Psoas muscle (tissue), 8 donors: ENCODE results near the gene BEX2. TPM values are rescaled to one million over a fixed set of nuclear protein-coding genes. Genes with fewer than 3 reads are reported as not detected.
"Not testable (repeated sequence)": the region's sequence is repeated elsewhere in the genome, so short reads cannot be mapped to it uniquely, and the experiment has no call there.

Experiments
- ATAC-seq, 4 donors: fragments of 200-7000 bp; cut with Tn5 transposase; one replicate each; pipeline ENCODE4 v1.9.1; 2020; ENCODE audit warnings: moderate library complexity in 3 of 4, mild to moderate bottlenecking in 2 of 4
- DNase-seq, 2 donors: peaks; one replicate each; pipeline ENCODE4 v3.0.0-alpha.2; 2020
- H3K27ac ChIP-seq: fragments of 200-600 bp; one replicate; pipeline ENCODE4 v1.8.0; 2022
- H3K27me3 ChIP-seq, 3 donors: fragments of 200-600 bp in 1 of 3; one replicate each; pipeline versions ENCODE4 v1.6.1 to v1.8.0; 2013 to 2022; ENCODE audit warnings: low read length in 2 of 3, mild to moderate bottlenecking in 2 of 3, moderate library complexity in 1 of 3; ENCODE audit not compliant: insufficient read depth in 3 of 3
- H3K36me3 ChIP-seq, 2 donors: fragments of 200-600 bp in 1 of 2; one replicate each; pipeline versions ENCODE4 v1.6.1 to v1.8.0; 2013 to 2022; ENCODE audit warnings: low read depth in 1 of 2, mild to moderate bottlenecking in 1 of 2, moderate library complexity in 1 of 2; ENCODE audit not compliant: insufficient read depth in 1 of 2
- H3K4me1 ChIP-seq: fragments of 200-600 bp; one replicate; pipeline ENCODE4 v1.8.0; 2022
- H3K4me3 ChIP-seq: fragments of 200-600 bp; one replicate; pipeline ENCODE4 v1.8.0; 2022; ENCODE audit warnings: mild to moderate bottlenecking
- H3K9me3 ChIP-seq: fragments of 200-600 bp; one replicate; pipeline ENCODE4 v1.8.0; 2022
- WGBS, 3 donors: extraction: QIAGEN DNeasy Blood & Tissue Kit; methylation state at CpG; one replicate each; pipeline versions ENCODE4 v1.1.6 to v1.1.7; 2013; 5-methylcytosine and 5-hydroxymethylcytosine counted together
- intact Hi-C, 2 donors: fragments of 100-400 bp; cut with DNase I; formaldehyde crosslinking; loops; one replicate each; pipeline versions ENCODE4 v1.11.0 to v1.14.2; 2022
- long read RNA-seq, 2 donors: library from polyadenylated mRNA; unstranded; transcript quantifications; one replicate each; pipeline ENCODE4 v2.0.0, GENCODE V29; 2021
- polyA plus RNA-seq, 3 donors: library from polyadenylated mRNA; stranded (reverse); fragments of 200-250 nt; gene quantifications; one replicate each; pipeline ENCODE4 v1.2.3, GENCODE V29; 2013
- total RNA-seq, 4 donors: library from RNA; stranded (reverse); fragmentation: NEBNext Ultra II Directional in 2 of 4; extraction: Animal tissue kit (Norgen Biotek cat#: 25700) in 2 of 4; gene quantifications; one replicate each; pipeline versions ENCODE4 v1.2.1 to v1.2.4, GENCODE V29; 2021 to 2023
- TF ChIP-seq, protein P1 (sequence below): fragments of 200-600 bp; IDR thresholded peaks from one replicate; pipeline ENCODE4 v1.8.0; 2022; ENCODE audit warnings: antibody characterized with exemption
- donor health status: healthy with polysubstance abuse.
- donor health status: DM: no; HTN: no; CAD: no; lungs with moderate emphysema.
- donor health status: Bipolar disorder and iron deficiency.
- donor health status: healthy.
- donor health status: DM: yes; HTN: yes; CAD: no.
- donor health status: DM: no; HTN: no; CAD: no.
- donor health status: DM: no; HTN: no; CAD: no.
- donor health status: DM: yes; HTN: yes; CAD: no.

The BEX2 gene
- total RNA-seq: 10 to 100 TPM in 1 of 4 donors, 1 to 10 TPM in 1, under 1 TPM in 2; 0.29 to 13.2 (median 1.4) TPM
- 1 to 10 TPM in 1 of 3 donors, under 1 TPM in 2; 0.21 to 2.7 (median 0.87) TPM for polyA plus RNA-seq
- long read RNA-seq, donor 1: 0 reads
- long read RNA-seq, donor 2, partial matches to known transcripts: 0 of 2 reads
- long read RNA-seq, donor 2, other reads (novel, unspliced or antisense): 0 of 2 reads

DNA sequence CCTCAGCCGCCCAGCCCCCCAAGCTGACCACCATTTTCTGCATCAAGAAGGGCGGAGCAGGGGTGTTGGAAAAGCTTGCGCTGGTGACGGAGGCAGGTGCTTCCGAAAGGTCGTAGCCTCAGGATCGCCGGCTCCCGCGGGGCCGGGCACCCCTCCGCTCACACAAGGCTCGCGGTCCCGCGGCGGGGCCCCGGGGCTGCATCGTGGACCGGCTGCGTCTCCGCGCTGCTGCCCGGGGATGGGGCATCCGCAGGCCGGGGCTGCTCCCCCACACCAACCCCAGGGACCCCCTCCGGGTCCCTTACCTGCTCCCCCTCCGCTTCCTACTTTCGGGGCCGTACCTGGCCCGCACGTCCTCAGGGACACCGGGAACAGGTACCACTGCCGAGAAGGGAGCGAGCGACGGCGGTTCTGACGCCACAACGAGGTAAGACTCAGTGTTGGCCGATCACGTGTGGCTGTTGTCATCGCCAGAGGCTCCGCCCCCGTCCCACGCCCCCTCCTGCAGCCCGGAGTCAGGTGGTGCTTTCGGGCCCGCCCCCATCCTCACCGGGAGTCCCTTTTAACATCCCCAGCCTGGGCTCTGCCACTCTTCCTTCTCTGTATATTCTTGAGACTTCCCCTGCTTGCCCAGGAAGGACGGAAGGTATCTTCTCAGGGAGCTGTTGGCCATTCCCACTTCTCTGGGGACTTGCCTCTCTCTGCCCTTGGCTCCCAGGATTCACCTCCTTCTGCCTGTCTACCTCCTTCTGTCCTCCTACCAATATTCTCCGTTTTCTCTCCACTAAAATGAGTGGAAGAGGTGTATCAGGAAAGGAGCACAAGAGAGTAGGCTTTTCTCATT is at the start of gene BEX2:
TSS of gene BEX2 (minus strand) at position 436 of the 844 bp plus-strand sequence. CDS start 1,014 bp downstream, outside the sequence.
- H3K27ac ChIP-seq: no peak within 1 kb of the TSS
- H3K27me3 ChIP-seq: peaks cover 0 to 26% (median 3%) of the 10 kb centered on the region in 3 donors
- ATAC-seq (peak in 3 of 4 donors; percentile 54 to 83 (median 68)), DNase-seq (peak in 1 of 2 donors; percentile 42)
- peak within 1 kb of the TSS; percentile 57 for H3K4me3 ChIP-seq
- TF ChIP-seq, protein P1, sequence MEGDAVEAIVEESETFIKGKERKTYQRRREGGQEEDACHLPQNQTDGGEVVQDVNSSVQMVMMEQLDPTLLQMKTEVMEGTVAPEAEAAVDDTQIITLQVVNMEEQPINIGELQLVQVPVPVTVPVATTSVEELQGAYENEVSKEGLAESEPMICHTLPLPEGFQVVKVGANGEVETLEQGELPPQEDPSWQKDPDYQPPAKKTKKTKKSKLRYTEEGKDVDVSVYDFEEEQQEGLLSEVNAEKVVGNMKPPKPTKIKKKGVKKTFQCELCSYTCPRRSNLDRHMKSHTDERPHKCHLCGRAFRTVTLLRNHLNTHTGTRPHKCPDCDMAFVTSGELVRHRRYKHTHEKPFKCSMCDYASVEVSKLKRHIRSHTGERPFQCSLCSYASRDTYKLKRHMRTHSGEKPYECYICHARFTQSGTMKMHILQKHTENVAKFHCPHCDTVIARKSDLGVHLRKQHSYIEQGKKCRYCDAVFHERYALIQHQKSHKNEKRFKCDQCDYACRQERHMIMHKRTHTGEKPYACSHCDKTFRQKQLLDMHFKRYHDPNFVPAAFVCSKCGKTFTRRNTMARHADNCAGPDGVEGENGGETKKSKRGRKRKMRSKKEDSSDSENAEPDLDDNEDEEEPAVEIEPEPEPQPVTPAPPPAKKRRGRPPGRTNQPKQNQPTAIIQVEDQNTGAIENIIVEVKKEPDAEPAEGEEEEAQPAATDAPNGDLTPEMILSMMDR: no peak
- H3K36me3 ChIP-seq: no peaks in the 10 kb centered on the region
- intact Hi-C loops: no loop called here
- 1 to 25% (median 5%) methylated on average over 8 to 52 of the region's 52 CpGs for WGBS, 3 donors
- no peaks in the 10 kb centered on the region for H3K9me3 ChIP-seq
- no peaks in the 10 kb centered on the region for H3K4me1 ChIP-seq

DNA sequence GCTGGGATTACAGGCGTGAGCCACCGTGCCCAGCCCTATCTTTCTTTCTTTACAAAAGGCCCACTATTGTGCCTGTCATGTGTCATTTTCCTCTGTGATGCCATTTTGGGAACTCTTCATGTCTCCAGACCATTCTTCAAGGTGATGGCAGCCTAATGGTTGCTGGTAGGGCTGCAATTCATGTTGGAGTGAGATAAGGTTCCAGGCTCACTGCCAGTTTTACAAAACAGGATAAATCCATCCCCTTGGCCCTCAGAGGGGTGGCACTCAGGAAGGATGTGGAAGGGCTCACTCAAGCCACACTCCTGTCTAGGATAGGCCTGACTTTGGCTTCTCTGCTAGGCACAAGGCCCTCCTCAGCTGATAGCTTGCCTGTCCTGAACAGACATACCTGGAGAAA is 49.3 kb upstream of the BEX2 start:
- no peaks in the 10 kb centered on the region for H3K4me1 ChIP-seq
- peaks cover 0 to 5% (median 0%) of the 10 kb centered on the region in 3 donors for H3K27me3 ChIP-seq
- no peak overlapping the region for H3K4me3 ChIP-seq
- WGBS, 3 donors: 78 to 96% methylated on average over 2 of the region's 2 CpGs; no CpG with 5 or more reads in 1 of the 3 donors
- H3K36me3 ChIP-seq: no peaks in the 10 kb centered on the region
- DNase-seq (no peak), ATAC-seq (no peak)
- H3K27ac ChIP-seq: no peak overlapping the region
- no peaks in the 10 kb centered on the region for H3K9me3 ChIP-seq
- intact Hi-C loops: no loop called here
- TF ChIP-seq, protein P1: no peak

DNA sequence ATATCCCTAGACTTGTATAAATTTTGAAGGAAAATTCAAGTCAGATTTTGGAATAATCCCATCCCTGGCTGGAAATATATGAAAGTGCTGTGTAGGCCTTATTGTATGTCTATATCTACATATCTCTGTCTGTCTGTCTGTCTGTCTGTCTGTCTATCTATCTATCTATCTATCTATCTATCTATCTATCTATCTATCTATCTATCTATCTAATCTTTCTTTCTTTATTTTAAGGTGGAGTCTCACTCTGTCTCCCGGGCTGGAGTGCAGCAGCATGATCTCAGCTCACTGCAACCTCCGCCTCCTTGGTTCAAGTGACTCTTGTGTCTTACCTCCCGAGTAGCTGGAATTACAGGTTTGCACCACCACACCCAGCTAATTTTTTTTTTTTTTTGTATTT is 48.8 kb upstream of the BEX2 start:
- DNase-seq, H3K9me3 ChIP-seq, intact Hi-C loops, H3K27ac ChIP-seq, H3K27me3 ChIP-seq, ATAC-seq, H3K4me3 ChIP-seq, H3K36me3 ChIP-seq, H3K4me1 ChIP-seq: not testable (repeated sequence)
- 93 to 97% (median 95%) methylated on average over 3 of the region's 3 CpGs for WGBS, 3 donors

- no peaks in the 10 kb centered on the region for H3K36me3 ChIP-seq
- intact Hi-C loops: no loop called here
- no peak for ATAC-seq
- TF ChIP-seq, protein P1: no peak
- H3K4me1 ChIP-seq: no peaks in the 10 kb centered on the region
- H3K27ac ChIP-seq: no peak overlapping the region
- peaks cover 0 to 5% (median 0%) of the 10 kb centered on the region in 3 donors for H3K27me3 ChIP-seq
- no peak overlapping the region for H3K4me3 ChIP-seq
- no peaks in the 10 kb centered on the region for H3K9me3 ChIP-seq
- DNase-seq: no peak
- WGBS, 3 donors: 92 to 98% (median 96%) methylated on average over 2 of the region's 2 CpGs
These were observed 47.1 kb upstream of the BEX2 start for GRCh38 chrX:103357871-103358270.

DNA sequence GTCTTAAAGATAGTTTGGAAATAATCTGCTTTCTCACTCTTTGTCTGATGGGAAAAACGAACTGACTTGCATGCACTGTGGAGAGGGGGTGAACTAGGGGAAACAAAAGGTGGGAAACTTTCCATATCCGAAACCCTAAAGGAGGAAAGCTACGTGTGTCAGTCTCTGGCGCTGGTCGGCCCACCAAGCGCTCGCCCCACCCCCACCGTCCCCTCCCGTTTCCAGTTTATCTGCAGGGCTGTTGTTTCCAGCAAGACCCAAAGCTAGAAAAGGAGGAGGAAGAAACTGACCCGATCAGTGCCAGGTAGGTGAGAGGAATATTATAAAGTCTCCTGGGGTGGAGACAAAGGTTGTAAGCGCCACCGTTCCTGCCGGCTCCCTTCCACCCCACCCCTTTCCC is 46.1 kb upstream of the BEX2 start:
- Histone ChIP-seq H3K4me3 (peak overlapping the region; percentile 70), H3K4me1 (no peaks in the 10 kb centered on the region), H3K36me3 (no peaks in the 10 kb centered on the region), H3K27me3 (peaks cover 0 to 5% (median 0%) of the 10 kb centered on the region in 3 donors), H3K27ac (peak overlapping the region; percentile 63), H3K9me3 (no peaks in the 10 kb centered on the region)
- WGBS, 3 donors: 0 to 16% (median 0%) methylated on average over 9 to 13 of the region's 13 CpGs
- ATAC-seq (peak in 3 of 4 donors; percentile 19 to 63 (median 26)), DNase-seq (no peak)
- intact Hi-C loops: no loop called here
- TF ChIP-seq, protein P1: no peak
